NCI-H748 treated with DMSO at 0.1 percent for 48 hours (cell line): Measurements from ENCODE around the gene CSTF3.
"Not testable (repeated sequence)": the region's sequence is repeated elsewhere in the genome, so short reads cannot be mapped to it uniquely, and the experiment has no call there.

Experiments used
- DNase-seq: peaks from one replicate; lab custom pipeline; 2025; lab: John Stamatoyannopoulos, UW

CSTF3 gene

GRCh38 chr11:33160587-33160986 lies 693 bp downstream of the CSTF3 start:
- no peak for DNase-seq

DNA sequence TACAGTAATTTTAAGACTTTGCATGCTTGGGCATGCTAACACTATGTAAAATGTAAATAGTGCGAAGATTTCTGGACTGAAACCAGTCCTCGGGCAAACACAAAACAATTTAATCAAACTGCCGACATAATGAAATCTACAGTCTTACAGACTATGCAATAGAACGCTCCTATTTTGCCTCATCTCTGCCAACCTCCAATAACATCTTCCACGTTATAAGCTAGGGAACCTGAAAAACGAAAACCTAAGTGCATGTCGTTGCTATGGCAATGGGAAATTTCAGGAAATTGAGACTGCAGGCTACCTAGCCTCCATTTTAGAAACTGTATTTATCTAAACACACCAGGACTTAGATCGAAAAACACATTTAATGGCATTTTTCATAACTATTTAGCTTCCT lies 1.1 kb downstream of the CSTF3 start:
- DNase-seq, result peak; percentile 32

DNA sequence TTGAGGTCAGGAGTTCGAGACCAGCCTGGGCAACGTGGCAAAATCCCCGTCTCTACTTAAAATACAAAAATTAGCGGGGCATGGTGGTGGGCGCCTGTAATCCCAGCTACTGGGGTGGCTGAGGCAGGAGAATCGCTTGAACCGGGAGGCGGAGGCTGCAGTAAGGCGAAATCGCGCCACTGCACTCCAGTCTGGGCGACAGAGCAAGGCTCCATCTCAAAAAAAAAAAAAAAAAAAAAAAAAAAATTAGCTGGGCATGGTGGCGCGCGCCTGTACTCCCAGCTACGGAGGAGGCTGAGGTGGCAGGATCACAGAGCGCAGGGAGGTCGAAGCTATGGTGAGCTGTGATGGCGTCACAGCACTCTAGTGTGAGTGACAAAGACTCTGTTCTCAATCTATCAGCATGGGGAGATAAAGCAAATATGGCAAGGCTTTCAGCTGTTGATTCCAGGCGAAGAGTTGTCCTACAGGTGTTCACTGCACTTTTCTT lies 1.9 kb downstream of the CSTF3 start:
- DNase-seq, result not testable (repeated sequence)

DNA sequence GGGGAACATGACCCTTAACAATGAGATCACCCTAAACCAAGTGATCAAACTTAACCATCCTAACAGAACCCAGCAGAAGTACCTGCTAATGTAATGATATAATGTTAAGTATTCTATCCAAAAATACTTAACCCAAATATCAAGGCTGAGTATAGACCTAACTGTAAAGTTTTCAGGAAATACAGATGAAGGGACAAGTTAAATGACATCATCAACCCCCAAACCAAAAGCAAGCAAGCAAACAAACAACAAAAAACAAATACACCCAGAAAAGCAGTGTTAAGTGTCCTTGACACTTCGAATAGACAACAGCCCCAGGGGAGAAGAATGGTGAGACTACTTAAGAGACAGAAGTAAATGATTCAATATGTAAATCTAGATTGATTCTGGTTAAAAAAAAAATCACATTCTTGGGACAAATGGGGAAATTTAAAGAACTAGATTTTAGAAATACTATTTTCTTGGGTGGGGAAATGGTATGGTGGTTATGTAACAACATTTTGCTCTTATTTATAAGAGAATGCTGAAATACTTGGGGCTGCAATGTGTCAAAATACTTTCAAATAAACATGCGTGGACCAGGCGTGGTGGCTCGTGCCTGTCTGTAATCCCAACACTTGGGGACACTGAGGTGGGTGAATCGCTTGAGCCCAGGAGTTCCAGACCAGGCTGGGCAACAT lies 2.5 kb downstream of the CSTF3 start:
- DNase-seq, result no peak

DNA sequence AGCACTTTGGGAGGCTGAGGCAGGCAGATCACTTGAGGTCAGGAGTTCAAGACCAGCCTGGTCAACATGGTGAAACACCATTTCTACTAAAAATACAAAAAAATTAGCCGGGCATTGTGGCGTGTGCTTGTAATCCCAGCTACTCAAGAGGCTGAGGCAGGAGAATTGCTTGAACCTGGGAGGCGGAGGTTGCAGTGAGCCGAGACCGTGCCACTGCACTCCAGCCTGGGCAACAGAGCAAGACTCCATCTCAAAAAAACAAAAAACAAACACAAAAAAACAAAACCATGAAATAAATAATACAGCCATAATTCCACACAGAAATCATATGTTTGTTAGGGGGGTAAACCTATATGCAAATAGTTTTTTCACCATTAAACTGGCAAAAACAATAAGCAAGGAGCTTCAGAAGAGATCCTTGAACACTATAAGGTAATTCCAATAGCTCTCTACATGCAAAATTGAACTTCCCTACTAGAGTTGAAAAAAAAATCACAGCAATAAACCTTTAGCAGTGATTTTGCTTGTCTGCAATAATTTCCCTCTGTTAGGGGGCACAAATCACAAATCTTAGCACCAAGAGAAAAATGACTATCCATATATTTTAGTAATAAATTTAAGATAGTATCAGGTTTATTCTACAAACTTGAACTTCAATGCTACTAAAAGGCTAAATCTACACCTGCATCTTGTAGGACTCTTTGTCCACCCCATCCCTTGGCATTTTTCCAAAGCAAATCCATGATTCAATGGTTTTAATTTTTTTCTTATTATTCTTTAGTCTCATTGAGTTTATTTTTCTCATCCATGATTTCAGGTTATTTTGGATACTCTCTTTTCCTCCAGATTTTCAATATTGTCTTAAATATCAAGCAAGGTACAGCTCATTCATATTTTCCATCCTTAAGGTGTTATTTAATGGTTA lies 3.9 kb downstream of the CSTF3 start:
- no peak for DNase-seq

- DNase-seq, result no peak
Measured at GRCh38 chr11:33151399-33151798, 9.9 kb downstream of the CSTF3 start.

GRCh38 chr11:33147559-33147958 lies 13.7 kb downstream of the CSTF3 start:
- DNase-seq, result no peak

DNA sequence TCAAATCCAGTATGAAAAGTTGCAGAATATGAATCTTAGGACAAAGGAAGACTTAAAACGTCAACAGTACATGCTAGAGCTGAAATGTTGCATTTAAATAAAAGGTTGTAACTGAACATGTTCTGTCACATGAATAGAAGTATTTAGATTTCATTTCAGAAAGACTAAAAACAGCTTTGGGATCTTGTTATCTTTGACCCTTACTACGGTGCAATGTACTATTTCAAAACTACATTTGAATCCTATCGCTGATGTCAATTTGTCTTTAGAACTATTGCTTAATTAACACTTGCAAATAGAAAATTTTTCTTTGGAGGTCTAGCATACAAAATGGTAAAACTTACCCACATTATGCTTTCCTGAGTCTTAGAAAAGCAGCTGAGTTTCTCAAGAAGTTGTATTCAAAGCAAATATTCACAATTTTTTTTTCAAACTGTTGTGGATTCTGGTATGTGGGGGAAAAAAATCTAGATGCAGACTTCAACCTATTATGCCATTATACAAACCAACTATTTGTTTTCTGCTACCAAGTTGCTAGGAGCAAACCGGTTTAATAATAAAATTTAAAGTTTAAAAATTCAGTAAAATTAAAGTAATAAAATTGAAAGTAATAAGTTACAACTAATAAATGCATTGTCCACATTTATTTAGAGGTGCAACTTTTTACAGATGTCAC lies 25.4 kb downstream of the CSTF3 start:
- no peak for DNase-seq

DNA sequence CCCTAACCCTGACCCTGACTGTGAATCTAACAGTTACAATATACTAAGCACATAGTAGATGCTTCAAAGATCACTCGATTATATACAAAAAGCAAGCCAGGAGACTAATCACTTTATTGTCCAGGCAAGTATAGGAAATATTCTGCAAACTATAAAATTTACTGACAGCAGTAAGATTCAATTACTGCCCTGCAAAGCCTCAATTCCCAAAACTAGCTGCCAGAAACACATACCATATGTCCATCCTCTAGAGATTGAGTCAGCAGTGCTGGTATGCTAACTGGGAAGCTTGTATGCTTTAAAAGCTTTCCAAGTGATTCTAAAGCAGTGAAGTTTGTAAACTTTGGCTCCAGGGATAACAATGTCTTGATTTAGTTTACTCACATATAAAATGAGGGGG lies 26.1 kb downstream of the CSTF3 start:
- no peak for DNase-seq

DNA sequence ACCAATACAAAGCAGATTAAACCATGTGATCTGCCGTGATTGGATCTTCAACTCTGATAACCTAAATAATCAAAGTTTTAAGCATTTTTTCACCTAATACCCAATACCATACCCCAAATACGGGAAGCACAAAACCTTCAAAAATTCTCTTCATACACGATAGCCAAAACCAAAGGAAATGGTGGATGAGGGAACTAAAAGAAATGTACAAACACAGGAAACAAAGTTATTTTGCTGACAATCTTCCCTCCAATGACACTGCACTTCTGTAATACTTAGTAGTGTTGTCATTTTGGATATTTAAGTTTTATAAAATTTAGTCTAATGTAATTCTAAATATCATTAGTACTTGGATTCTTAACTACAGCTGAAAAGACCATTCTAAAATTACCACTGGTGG lies 27.0 kb downstream of the CSTF3 start:
- no peak for DNase-seq

GRCh38 chr11:33133761-33134160 lies 27.5 kb downstream of the CSTF3 start:
- no peak for DNase-seq

DNA sequence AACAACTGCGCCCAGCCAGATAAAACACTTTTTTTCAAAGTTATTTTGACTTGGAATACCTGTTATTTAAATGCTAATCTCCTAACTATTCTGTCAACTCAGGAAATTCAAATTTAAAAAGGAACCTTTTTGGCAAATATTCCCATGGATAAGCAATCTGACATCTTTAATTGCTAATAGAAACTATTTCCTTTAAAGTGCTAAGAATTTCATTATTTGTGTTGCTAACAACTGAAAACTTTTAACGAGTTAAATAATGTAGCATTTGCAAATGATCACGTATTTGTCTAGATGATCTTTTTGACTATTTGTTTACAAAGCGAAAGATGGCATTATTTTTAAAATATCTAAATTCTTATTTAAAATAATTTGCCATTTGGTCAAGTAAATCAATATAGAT lies 28.8 kb downstream of the CSTF3 start:
- no peak for DNase-seq

DNA sequence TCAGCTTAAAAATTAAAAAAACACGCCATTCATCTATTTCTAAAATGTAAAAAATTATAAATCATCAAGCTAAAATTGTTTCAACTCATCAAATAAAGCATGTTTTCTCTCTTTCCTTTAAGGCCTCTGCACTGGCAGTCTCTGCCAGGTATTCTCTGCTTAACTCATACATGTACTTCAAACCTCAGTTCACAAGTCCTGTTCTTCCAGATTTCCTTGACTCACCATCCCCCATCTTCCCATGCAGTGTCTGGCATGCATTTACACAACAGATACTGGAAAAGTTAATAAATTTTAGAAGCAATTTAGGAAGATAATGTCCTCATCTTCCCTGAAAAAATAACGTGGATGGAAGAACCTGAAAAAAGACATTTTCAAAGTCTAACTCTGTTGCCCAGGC lies 32.5 kb downstream of the CSTF3 start:
- no peak for DNase-seq

DNA sequence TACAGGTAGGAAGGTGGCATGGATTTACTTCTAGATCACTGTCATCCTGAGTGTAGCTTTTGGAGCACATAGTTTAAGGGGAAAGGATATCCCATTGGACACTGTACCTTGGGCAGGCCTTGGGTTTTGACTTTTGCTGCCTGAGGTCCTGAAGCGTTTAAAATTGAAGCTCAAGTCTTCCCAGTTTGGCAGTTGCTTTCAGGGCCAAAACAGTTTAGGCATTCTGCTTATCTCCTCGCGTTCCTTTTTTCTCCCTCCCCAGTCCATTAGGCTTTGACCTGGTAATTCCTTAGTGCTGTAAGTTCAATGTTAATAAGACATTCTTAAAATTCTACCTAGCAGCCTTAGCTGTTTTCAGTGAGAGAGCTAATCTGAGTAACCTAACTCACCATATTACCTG lies 35.7 kb downstream of the CSTF3 start:
- DNase-seq, result no peak

DNA sequence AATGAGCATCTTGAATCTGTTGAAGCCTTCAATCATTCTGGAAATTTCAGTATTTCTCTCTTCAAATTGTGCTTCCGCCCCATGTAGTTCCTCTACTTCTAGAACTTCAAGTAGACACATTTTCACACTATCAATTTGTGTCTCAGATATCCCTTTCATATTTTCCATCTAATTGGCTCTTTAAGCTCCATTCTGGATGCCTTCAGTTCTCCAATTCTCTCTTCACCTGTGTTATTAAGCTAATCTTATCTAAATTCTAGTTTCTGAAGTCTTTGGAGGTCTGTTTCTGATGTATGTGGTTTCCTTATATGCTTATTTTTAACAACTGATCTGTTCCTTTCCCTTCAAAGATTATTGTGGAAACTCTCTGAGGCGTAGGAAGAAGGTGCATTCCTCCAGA lies 36.3 kb downstream of the CSTF3 start:
- no peak for DNase-seq

DNA sequence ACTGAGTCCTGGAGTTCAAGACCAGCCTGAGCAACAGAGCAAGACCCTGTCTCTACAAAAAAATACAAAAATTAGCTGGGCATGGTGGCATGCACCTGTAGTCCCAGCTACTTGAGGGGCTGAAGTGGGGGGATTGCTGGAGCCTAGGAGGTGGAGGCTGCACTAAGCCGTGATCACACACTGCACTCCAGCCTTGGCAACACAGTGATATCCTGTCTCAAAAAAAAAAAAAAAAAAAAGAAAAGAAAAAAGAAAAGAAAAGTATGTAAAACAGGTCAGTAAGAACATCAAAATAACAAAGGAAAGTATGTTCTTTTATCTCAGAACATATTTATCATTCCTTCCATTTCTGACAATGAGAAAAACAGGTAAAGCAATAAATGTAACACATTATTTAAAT lies 38.6 kb downstream of the CSTF3 start:
- DNase-seq, result not testable (repeated sequence)

GRCh38 chr11:33116535-33116934 lies 44.7 kb downstream of the CSTF3 start:
- no peak for DNase-seq

- DNase-seq, result no peak
Measured at GRCh38 chr11:33110083-33110482, 51.2 kb downstream of the CSTF3 start.

DNA sequence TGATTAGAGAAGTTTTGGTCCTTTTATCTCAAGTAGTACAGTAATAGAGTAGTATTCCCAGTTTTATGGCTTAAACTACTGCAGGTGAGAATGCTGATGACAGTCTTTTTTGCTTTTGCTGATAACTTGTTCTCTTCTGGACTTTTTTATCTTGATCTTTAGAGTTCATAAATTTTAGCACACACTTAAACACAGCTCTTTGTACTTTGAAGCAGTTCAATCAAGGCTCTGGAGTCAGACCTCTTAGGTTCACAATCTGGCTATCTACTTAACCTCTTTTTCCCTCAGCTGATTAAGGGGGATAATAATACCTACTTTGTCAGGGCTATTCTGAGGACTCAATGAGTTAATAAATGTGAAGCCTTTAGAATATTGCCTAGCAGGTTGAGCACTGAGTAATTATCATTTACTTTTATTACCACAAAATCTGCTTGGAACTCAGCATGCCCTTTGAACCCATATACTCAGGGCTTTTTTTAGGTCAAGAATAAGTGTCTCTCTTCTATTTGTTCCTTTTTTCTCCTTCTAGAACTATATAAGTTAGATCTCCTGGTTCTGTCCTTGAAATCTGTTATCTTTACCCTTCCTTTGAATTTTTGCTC lies 51.9 kb downstream of the CSTF3 start:
- no peak for DNase-seq

DNA sequence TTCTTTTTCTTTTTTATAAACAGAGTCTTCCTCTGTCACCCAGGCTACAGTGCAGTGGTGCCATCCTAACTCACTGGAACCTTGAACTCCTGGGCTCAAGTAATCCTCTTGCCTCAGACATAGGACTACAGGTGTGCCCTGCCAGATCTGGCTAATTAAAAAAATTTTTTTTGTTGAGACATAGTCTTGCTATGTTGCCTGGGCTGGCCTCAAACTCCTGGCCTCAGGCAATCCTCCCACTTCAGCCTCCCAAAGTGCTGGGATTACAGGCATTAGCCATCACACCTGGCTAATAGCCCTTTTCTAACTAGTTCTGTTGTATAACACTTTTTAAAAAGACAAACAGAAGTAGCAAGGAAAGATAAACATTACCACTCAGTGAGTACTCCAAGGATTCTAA lies 57.4 kb downstream of the CSTF3 start:
- no peak for DNase-seq

- no peak for DNase-seq
Measured at GRCh38 chr11:33094157-33094556, 67.1 kb downstream of the CSTF3 start.

GRCh38 chr11:33089776-33090175 lies 71.5 kb downstream of the CSTF3 start:
- no peak for DNase-seq
